Activated CD4-positive, alpha-beta memory T cell treated with anti-CD3 and anti-CD28 coated beads for 36 hours (primary cell): ENCODE measurements around the gene PTGR2. TPM values are rescaled to one million over a fixed set of nuclear protein-coding genes. Genes with fewer than 3 reads are reported as not detected.
A peak's percentile ranks its signal among the peaks of the same experiment; 100 is the strongest.
"Not testable (repeated sequence)": the region's sequence is repeated elsewhere in the genome, so short reads cannot be mapped to it uniquely, and the experiment has no call there.

ENCODE experiments used
- CTCF ChIA-PET: fragments of 350-600 bp; sonication (Branson Sonifier 250); formaldehyde crosslinking; loops from one replicate; lab custom pipeline; 2021; ENCODE audit warnings: antibody characterized with exemption, inconsistent platforms; lab: Charles Lee
- POLR2A ChIA-PET: fragments of 350-600 bp; sonication (Branson Sonifier 250); formaldehyde crosslinking; loops from one replicate; lab custom pipeline; 2021; ENCODE audit warnings: antibody characterized with exemption; lab: Charles Lee
- DNase-seq: peaks from one replicate; pipeline ENCODE4 v3.0.0-alpha.2; 2020
- H3K27ac Mint-ChIP-seq: one replicate; pipeline ENCODE4 v1.8.0; 2021; ENCODE audit warnings: mixed read lengths
- H3K27me3 Mint-ChIP-seq: one replicate; pipeline ENCODE4 v1.8.0; 2021; ENCODE audit warnings: mixed read lengths
- H3K36me3 Mint-ChIP-seq: one replicate; pipeline ENCODE4 v1.8.0; 2021; ENCODE audit warnings: mixed read lengths
- H3K4me1 Mint-ChIP-seq: one replicate; pipeline ENCODE4 v1.8.0; 2021; ENCODE audit warnings: low read depth, mixed read lengths
- H3K4me3 Mint-ChIP-seq: one replicate; pipeline ENCODE4 v1.8.0; 2021; ENCODE audit warnings: mild to moderate bottlenecking, mixed read lengths
- H3K9me3 Mint-ChIP-seq: one replicate; pipeline ENCODE4 v1.8.0; 2021; ENCODE audit warnings: mixed read lengths
- intact Hi-C: fragments of 100-400 bp; cut with micrococcal nuclease; formaldehyde crosslinking; loops from one replicate; pipeline ENCODE4 v1.15.1; 2023
- total RNA-seq, 2 experiments: library from RNA; stranded (reverse); gene quantifications; one replicate each; pipeline ENCODE4 v1.2.3, GENCODE V29; 2021

Gene PTGR2
- total RNA-seq, 2 experiments from 2014 or later, result 9.9 to 10.3 TPM

DNA sequence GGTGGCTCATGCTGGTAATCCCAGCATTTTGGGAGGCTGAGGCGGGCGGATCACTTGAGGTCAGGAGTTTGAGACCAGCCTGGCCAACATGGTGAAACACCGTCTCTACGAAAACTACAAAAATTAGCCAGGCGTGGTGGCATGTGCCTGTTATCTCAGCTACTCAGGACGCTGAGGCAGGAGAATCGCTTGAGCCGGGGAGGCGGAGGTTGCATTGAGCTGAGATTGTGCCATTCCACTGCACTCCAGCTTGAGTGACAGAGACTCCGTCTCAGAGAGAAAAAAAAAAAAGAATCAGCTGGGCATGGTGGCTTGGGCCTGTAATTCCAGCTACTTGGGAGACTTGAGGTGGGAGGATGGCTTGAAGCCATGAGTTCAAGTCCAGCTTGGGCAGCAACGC is 18.1 kb downstream of the PTGR2 start:
- POLR2A ChIA-PET, result interaction anchor here (0.7 kb wide), 1 partner anchor 16 kb away, joined by 4 read pairs; no protein-coding TSS in a partner anchor
- H3K27ac Mint-ChIP-seq, H3K4me3 Mint-ChIP-seq, H3K36me3 Mint-ChIP-seq, intact Hi-C loops, H3K27me3 Mint-ChIP-seq, DNase-seq, H3K9me3 Mint-ChIP-seq, H3K4me1 Mint-ChIP-seq: not testable (repeated sequence)
- CTCF ChIA-PET, result interaction anchor here (1.6 kb wide), 1 partner anchor 141 kb away, joined by 7 read pairs; no protein-coding TSS in a partner anchor

DNA sequence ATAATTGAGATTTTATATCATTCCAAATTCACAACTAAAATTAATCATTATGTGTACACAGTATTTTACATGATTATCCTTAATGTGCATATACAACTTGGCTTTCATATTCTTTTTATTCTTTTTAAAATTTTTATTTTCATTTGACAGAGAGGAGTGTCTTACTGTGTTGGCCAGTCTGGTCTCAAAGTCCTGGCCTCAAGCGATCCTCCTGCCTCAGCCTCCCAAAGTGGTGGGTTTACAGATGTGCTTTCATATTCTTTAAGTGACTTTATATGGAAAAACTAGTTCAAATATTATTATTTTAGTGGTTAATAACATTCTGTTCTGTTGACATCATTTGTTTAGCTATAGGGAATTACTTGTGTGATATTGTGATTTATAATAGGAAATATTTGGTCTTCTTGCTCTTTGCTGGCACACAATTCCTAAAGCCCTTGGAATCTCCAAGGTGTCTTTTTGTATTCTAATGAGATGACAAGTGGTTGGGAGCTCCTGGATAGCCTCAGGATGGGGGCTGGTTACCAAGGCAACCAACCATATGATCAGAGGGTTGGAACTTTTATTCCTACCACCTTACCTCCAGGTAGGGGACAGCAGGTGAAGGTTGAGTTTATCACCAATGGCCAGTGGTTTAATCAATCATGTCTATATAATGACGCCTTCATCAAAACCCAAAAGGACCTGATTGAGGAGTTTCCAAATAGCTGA is 19.0 kb downstream of the PTGR2 start:
- no peak for DNase-seq
- H3K4me1 Mint-ChIP-seq, result no peaks in the 10 kb centered on the region
- no peaks in the 10 kb centered on the region for H3K27me3 Mint-ChIP-seq
- ChIA-PET POLR2A (interaction anchor here (0.7 kb wide), 1 partner anchor 23 kb away, joined by 3 read pairs; no protein-coding TSS in a partner anchor), CTCF (interaction anchor here (0.6 to 1.6 kb wide), 2 partner anchors 26 to 142 kb away, joined by 3 to 7 read pairs; no protein-coding TSS in a partner anchor)
- peaks cover 3% of the 10 kb centered on the region for H3K36me3 Mint-ChIP-seq
- no peak overlapping the region for H3K27ac Mint-ChIP-seq
- H3K4me3 Mint-ChIP-seq, result no peak overlapping the region
- intact Hi-C loops, result no loop called here
- no peaks in the 10 kb centered on the region for H3K9me3 Mint-ChIP-seq

DNA sequence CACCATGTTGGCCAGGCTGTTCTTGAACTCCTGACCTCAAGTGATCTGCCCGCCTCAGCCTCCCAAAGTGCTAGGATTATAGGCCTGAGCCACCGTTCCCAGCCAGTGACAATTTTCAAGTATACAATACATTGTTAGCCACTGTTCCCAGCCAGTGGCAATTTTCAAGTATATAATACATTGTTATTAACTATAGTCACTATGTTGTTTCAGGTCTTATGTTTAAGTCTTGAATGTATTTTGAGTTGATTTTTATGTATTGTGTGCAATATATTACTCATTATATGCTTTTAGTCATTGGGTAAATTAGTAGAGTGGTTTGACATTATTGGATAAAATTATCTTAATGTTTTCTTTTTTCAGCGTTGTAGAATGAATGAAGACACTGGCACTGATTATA is 22.0 kb downstream of the PTGR2 start:
- no peak for DNase-seq
- ChIA-PET POLR2A (no interaction called here), CTCF (no interaction called here)
- no peak overlapping the region for H3K4me3 Mint-ChIP-seq
- peaks cover 3% of the 10 kb centered on the region for H3K36me3 Mint-ChIP-seq
- H3K27me3 Mint-ChIP-seq, result no peaks in the 10 kb centered on the region
- intact Hi-C loops, result no loop called here
- H3K27ac Mint-ChIP-seq, result no peak overlapping the region
- H3K9me3 Mint-ChIP-seq, result no peaks in the 10 kb centered on the region
- no peaks in the 10 kb centered on the region for H3K4me1 Mint-ChIP-seq

DNA sequence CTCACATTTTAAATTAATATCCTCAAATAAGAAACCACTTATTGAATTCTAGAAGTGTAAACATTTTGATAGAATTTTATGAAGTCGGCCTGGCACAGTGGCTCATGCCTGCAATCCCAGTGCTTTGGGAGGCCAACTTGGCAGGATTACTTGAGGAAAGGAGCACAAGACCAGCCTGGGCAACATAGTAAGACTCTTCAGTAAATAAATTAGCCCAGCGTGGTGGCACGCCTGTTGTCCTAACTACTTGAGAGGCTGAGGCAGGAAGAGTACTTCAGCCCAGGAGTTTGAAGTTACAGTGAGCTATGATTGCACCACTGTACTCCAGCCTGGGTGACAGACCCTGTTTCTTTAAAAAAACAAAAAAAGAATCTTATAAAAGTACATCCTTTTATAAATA is 26.2 kb downstream of the PTGR2 start:
- ChIA-PET POLR2A (interaction anchor here (0.6 to 0.9 kb wide), 2 partner anchors 90 to 167 kb away, joined by 3 read pairs; no protein-coding TSS in a partner anchor), CTCF (interaction anchor here (0.7 to 1.2 kb wide), 2 partner anchors 26 to 245 kb away, joined by 3 read pairs; partner anchors contain the start of gene PTGR2)
- intact Hi-C loops, result no loop called here
- no peaks in the 10 kb centered on the region for H3K27me3 Mint-ChIP-seq
- H3K9me3 Mint-ChIP-seq, result no peaks in the 10 kb centered on the region
- no peak overlapping the region for H3K4me3 Mint-ChIP-seq
- no peak overlapping the region for H3K27ac Mint-ChIP-seq
- no peaks in the 10 kb centered on the region for H3K4me1 Mint-ChIP-seq
- H3K36me3 Mint-ChIP-seq, result peaks cover 3% of the 10 kb centered on the region
- DNase-seq, result no peak

DNA sequence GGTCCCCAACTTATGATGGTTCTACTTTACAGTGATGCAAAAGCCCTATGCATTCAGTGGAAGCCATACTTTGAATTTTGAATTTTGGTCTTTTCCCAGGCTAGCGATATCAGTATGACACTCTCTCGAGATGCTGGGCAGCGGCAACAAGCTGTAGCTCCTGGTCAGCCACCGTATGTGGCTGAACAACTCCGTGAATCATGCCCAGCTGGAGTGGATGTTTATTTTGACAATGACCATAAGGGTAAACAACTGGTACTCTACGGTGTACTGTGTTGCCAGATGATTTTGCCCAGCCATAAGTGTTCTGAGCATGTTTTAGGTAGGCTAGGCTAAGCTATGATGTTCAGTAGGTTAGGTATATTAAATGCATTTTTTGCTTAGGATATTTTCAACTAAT is 26.8 kb downstream of the PTGR2 start:
- Mint-ChIP-seq H3K27me3 (no peaks in the 10 kb centered on the region), H3K27ac (no peak overlapping the region), H3K4me1 (no peaks in the 10 kb centered on the region), H3K4me3 (no peak overlapping the region), H3K36me3 (peaks cover 3% of the 10 kb centered on the region), H3K9me3 (no peaks in the 10 kb centered on the region)
- POLR2A ChIA-PET, result no interaction called here
- intact Hi-C loops, result no loop called here
- no peak for DNase-seq
- CTCF ChIA-PET, result interaction anchor here (0.7 to 1.2 kb wide), 2 partner anchors 27 to 246 kb away, joined by 3 read pairs; partner anchors contain the start of gene PTGR2

DNA sequence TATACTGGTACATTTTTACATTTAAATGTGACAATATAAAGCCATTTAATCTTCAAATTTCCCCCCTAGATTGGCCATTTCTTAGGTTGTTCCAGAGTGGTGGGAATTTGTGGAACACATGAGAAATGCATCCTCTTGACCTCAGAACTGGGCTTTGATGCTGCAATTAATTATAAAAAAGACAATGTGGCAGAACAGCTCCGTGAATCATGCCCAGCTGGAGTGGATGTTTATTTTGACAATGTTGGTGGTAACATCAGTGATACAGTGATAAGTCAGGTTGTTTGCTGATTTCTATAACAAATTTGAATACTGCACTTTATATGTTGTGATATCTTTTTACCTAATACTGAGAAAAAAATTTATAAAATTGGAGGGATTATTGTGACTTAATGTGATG is 27.4 kb downstream of the PTGR2 start:
- H3K27me3 Mint-ChIP-seq, result no peaks in the 10 kb centered on the region
- no peak overlapping the region for H3K27ac Mint-ChIP-seq
- no peak for DNase-seq
- CTCF ChIA-PET, result no interaction called here
- intact Hi-C loops, result no loop called here
- peaks cover 3% of the 10 kb centered on the region for H3K36me3 Mint-ChIP-seq
- H3K9me3 Mint-ChIP-seq, result no peaks in the 10 kb centered on the region
- POLR2A ChIA-PET, result no interaction called here
- H3K4me1 Mint-ChIP-seq, result no peaks in the 10 kb centered on the region
- H3K4me3 Mint-ChIP-seq, result no peak overlapping the region

DNA sequence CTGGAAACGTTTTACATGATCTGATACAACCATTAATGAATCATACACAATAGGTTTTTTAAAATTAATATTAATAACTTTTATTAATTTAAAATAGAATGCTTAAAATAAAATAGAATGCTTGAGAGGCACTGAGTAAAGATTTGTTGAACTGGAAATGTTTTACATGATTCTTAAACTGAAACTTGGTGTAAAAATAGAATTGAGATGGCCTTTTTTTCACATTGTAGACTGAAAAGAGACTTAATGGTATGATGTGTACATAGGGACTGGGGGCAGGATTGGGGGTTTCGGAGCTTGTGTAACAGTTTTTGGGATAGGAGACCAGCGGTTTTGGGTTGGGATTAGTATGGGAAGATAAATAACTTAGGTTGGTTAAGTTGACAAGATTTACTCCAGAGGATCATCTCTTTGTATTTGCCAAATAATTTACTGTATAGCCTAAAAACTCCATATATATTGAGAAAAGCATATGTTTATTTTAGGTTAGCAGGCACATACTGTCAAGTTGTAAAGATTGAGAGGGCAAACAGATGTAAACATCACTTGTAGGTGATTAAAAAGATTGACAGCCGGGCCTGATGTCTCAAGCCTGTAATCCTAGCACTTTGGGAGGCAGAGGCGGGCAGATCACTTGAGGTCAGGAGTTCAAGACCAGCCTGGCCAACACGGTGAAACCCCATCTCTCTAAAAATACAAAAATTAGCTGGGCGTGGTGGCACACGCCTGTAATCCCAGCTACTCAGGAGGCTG is 33.0 kb downstream of the PTGR2 start:
- CTCF ChIA-PET, result no interaction called here
- no peak for DNase-seq
- H3K27ac Mint-ChIP-seq, result peak overlapping the region; percentile 95

DNA sequence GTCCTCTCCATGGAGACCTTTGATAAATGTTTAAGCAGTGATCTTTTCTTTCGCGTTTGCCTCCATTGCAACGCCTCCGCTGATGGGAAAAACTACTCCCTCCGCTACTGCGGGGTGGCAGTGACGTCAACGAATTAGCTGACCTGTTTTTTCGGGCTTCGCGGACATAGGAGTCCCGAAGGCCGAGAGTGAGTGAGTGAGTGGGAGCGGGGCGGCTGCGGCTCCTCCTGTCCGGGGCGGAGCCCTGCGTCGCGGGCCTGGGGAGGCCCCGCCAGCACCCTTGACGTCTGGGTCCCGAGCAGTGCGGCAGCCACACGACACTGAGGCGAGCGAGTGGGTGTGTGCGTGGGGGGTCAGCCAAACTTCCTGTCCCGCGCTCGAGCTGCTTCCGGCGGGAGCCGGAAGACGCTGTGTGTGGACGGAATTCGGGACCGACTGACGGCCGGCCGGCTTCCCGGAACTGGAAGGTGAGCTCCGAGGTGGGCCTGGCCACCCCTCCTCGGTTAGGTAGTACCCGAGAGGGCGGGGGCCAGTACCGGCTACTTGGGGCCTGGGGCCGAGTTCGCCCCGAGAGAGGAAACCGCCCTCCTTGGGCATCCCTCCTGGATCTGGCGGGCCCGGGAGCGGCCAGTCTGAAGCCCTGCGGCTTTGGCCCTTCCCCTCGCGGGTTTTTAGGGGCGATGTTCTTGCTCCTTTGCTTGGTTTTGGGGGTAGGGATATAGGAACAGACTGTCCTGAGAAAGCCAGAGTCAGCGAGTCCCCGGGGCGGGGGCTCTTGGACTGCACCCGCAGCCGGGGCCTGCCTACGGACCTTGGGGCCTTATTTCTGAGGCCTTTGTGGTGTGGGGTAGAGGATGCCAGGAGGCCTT is 35.1 kb downstream of the PTGR2 start, which contains the start of gene ZNF410:
TSS of gene ZNF410 (plus strand) at position 411 of the 869 bp plus-strand sequence. CDS start 5,317 bp downstream, outside the sequence.
- intact Hi-C loops, result loop anchor here (1.0 to 2.0 kb wide), 8 partner anchors 10 to 198 kb away; partner anchors contain the start of genes ALDH6A1, BBOF1, COQ6 and ENTPD5
- H3K36me3 Mint-ChIP-seq, result peaks cover 17% of the 10 kb centered on the region

More for the DNA sequence above, 33.0 kb downstream of the PTGR2 start:
- Mint-ChIP-seq H3K36me3 (peaks cover 17% of the 10 kb centered on the region), H3K9me3 (no peaks in the 10 kb centered on the region), H3K4me1 (peaks cover 37% of the 10 kb centered on the region), H3K4me3 (peak overlapping the region; percentile 93), H3K27me3 (no peaks in the 10 kb centered on the region)
- intact Hi-C loops, result no loop called here
- POLR2A ChIA-PET, result interaction anchor here (1.0 kb wide), 1 partner anchor 28 kb away, joined by 3 read pairs; no protein-coding TSS in a partner anchor

DNA sequence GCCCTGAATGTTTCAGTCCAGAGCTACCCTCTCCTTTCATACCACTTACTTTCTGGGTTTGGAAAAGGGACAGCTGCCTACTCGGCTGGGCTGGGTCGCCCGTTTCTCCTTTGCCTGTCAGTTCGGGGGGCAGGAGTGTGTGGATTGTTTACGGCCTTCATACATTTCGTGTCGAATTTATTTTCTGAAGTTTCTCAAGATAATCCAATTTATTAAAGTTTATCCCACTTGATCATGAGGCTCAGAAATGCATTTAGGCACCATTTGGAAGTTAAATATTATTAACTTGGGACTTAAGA is 35.6 kb downstream of the PTGR2 start:
- Mint-ChIP-seq H3K36me3 (peaks cover 21% of the 10 kb centered on the region), H3K4me1 (peaks cover 51% of the 10 kb centered on the region)

More for the DNA sequence above, 35.1 kb downstream of the PTGR2 start, which contains the start of gene ZNF410:
- peak; percentile 97 for DNase-seq
- Mint-ChIP-seq H3K4me1 (peaks cover 47% of the 10 kb centered on the region), H3K27ac (peak within 1 kb of the TSS; percentile 95), H3K27me3 (no peaks in the 10 kb centered on the region), H3K9me3 (no peaks in the 10 kb centered on the region), H3K4me3 (peak within 1 kb of the TSS; percentile 93)
- POLR2A ChIA-PET, result interaction anchor here (0.7 to 2.1 kb wide), 16 partner anchors 13 to 317 kb away, joined by 3 to 17 read pairs (median 4); partner anchors contain the start of genes ACOT2, BBOF1, COQ6 and ENTPD5
- CTCF ChIA-PET, result interaction anchor here (1.0 to 2.6 kb wide), 6 partner anchors 9 to 157 kb away, joined by 3 to 10 read pairs (median 4); partner anchors contain the start of gene PTGR2

DNA sequence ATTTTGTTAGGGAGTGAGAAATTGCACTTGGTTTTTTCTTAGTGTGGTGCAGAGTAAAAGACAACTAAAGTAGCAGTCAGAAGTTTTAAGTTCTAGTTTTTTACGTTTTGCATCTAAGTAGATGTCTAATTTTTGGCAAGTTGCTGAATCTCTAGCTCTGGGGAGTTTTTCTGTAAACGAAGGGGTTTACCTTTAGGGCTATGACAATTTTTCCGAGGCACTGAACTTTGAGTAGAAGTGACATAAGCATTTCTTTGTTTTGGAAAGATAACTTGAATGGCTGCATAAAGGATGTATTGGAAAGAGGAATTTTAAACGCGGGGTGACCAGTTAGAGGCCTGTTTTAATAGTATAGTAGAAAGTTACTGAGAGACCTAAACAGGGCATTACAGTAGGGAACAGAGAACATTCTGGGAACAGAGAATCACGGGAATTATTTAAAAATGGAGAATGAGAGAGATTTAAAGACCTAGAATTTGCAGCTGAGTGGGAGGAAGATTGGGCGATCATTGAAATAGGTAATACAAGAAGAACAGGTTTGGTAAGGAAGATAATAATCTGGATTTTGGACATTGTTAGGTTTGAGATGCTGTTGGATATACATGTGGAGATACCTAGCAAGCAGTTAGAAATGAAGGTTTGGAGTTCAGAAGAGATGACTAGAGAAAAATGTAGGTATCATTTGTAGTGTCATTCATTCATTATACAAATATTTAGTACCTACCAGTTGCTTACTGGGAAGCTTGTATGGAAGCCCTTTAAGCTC is 36.2 kb downstream of the PTGR2 start:
- POLR2A ChIA-PET, result interaction anchor here (1.3 to 2.1 kb wide), 5 partner anchors 102 to 319 kb away, joined by 3 to 17 read pairs (median 7); partner anchors contain the start of gene ACOT2

More for the DNA sequence above, 35.6 kb downstream of the PTGR2 start:
- intact Hi-C loops, result loop anchor here (2.0 kb wide), 3 partner anchors 56 to 174 kb away; a partner anchor contains a TSS
- ChIA-PET POLR2A (interaction anchor here (0.8 to 2.1 kb wide), 10 partner anchors 13 to 318 kb away, joined by 3 to 17 read pairs (median 6); partner anchors contain the start of genes ACOT2, BBOF1, ENTPD5 and PTGR2), CTCF (interaction anchor here (1.5 to 2.6 kb wide), 4 partner anchors 9 to 158 kb away, joined by 3 to 10 read pairs (median 6); no protein-coding TSS in a partner anchor)
- Mint-ChIP-seq H3K27me3 (no peaks in the 10 kb centered on the region), H3K27ac (peak overlapping the region; percentile 95), H3K9me3 (no peaks in the 10 kb centered on the region), H3K4me3 (peak overlapping the region; percentile 93)
- DNase-seq, result no peak

More for the DNA sequence above, 36.2 kb downstream of the PTGR2 start:
- intact Hi-C loops, result loop anchor here (2.0 kb wide), 3 partner anchors 57 to 175 kb away; a partner anchor contains a TSS
- CTCF ChIA-PET, result interaction anchor here (0.9 to 2.6 kb wide), 4 partner anchors 8 to 135 kb away, joined by 3 to 10 read pairs (median 4); no protein-coding TSS in a partner anchor
- H3K27ac Mint-ChIP-seq, result peak overlapping the region; percentile 95
- H3K27me3 Mint-ChIP-seq, result no peaks in the 10 kb centered on the region
- no peak for DNase-seq
- peaks cover 51% of the 10 kb centered on the region for H3K4me1 Mint-ChIP-seq
- H3K4me3 Mint-ChIP-seq, result peak overlapping the region; percentile 93
- H3K36me3 Mint-ChIP-seq, result peaks cover 21% of the 10 kb centered on the region
- no peaks in the 10 kb centered on the region for H3K9me3 Mint-ChIP-seq
